ENCODE results near the gene WDR5.

GRCh38 chr9:134174526-134175290 is 38.8 kb downstream of the WDR5 start:
- TF ChIP-seq CTCF (IDR thresholded peaks at IDR 0.05), result no peak
- no peak for TF ChIP-seq POLR2A (IDR thresholded peaks at IDR 0.05)
